ENCODE data around the gene CDC42BPA.
"Not testable (repeated sequence)": the region's sequence is repeated elsewhere in the genome, so short reads cannot be mapped to it uniquely, and the experiment has no call there.

Gene CDC42BPA

DNA sequence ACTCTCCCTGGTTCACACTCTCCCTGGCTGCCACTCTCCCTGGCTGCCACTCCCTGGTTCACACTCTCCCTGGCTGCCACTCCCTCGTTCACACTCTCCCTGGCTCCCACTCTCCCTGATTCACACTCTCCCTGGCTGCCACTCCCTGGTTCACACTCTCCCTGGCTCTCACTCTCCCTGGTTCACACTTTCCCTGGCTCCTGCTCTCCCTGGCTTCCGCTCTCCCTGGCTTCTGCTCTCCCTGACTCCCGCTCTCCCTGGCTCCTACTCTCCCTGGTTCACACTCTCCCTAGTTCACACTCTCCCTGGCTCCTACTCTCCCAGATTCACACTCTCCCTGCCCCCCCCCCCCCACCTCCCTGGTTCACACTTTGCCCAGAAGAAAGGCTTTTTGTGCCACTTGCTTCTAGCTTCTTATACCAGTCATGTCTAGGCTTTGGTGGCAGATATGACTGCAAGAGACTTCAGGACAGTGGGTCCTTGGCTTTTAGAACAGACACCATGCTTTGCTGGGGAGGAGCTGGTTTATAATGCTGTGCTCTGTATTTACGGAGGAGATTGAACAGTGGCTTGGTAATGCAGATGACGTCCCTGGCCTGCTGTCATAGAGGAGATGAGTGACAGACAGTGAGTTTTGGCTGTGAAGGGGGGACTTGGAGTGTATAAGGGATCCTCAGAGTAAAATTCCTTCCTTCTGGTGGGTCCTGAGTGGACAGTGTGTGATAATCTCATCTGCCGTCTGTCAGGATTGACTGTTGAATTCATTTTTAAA is 361.2 kb downstream of the CDC42BPA start:
- DNase-seq: no peak

DNA sequence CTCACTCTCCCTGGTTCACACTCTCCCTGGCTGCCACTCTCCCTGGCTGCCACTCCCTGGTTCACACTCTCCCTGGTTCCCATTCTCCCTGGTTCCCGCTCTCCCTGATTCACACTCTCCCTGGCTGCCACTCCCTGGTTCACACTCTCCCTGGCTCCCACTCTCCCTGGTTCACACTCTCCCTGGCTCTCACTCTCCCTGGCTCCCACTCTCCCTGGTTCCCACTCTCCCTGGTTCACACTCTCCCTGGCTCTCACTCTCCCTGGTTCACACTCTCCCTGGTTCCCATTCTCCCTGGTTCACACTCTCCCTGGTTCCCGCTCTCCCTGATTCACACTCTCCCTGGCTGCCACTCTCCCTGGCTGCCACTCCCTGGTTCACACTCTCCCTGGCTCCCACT is 362.4 kb downstream of the CDC42BPA start:
- not testable (repeated sequence) for DNase-seq

DNA sequence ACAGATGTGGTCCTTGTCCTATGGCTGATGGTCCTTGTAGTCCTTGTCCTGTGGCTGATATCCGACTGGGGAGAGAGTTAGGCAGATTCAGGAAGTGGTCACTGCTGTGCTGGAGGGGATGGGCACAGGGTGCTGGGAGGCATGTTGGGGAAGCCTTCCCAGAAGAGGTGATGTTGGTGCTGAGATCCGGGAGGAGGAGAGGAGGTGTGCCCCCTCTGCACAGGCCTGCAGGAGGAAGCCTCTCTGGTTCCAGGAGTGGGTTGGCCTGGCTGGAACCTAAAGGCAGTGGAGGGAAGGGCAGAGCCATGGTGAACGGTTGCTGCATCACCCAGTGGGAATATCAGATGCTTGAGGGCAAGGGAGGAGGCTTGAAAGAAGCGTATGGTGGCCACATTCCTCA is 363.5 kb downstream of the CDC42BPA start:
- no peak for DNase-seq

DNA sequence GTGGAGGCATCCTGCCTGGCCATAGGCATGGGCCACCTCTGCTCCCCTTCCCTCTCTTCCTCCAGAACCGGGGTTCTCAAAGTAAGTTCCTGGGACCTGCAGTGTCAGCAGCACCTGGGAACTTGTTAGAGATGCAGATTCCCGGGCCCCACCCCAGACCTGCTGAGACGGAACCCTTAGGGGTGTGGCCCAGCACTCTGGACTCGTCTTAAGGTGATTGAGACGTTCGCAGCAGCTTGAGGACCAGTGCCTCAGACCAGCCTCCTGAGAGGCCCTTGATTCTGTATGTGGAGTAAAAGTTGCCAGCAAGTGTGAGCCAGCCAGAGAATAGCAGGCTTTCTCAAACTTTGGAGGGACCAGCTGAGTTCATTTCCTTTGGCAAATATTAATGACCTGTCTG is 364.0 kb downstream of the CDC42BPA start:
- no peak for DNase-seq

DNA sequence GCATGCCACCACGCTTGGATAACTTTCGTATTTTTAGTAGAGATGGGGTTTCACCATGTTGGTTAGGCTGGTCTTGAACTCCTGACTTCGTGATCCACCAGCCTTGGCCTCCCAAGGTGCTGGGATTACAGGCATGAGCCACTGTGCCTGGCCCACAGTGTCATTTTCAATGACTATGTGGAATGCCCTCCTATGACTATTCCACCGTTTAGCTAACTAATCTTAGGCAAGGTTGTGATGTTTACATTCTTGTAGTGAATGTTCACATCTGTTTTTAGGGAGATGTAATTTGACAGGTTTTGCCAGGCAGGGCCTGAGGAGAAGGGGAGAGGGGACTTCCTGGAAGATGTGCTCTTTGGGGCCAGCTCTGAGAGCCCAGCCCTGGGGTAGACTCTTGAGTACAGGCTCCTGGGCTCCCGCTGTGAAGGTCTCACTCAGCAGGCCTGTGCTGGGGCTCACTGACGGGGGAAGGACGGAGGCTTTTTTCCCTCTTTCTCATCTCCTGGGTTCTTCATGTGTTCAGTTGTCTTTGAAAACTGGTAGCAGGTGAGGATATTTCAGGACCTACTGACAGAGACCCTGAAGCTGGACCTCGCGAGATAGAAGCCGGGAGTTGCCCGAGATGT is 365.0 kb downstream of the CDC42BPA start:
- DNase-seq: no peak

DNA sequence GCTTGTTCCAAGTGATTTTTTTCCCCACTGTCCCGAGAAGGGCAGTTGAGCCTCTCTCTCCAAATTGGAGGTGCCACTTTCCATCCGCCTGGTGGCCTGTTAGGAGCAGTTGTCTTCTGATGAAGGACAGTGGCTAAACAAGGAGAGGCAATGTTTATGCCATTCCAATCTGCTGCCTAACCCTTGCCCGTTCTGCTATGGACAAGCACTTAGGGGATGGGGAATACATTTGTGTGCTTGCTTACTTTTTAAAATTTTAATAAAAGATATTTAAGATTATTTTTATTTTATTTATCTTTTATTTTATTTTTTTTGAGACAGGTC is 366.2 kb downstream of the CDC42BPA start:
- DNase-seq: no peak

- no peak for DNase-seq
Measured at GRCh38 chr1:226951286-226952117, 366.8 kb downstream of the CDC42BPA start.

GRCh38 chr1:226950871-226951270 is 367.4 kb downstream of the CDC42BPA start:
- no peak for DNase-seq

DNA sequence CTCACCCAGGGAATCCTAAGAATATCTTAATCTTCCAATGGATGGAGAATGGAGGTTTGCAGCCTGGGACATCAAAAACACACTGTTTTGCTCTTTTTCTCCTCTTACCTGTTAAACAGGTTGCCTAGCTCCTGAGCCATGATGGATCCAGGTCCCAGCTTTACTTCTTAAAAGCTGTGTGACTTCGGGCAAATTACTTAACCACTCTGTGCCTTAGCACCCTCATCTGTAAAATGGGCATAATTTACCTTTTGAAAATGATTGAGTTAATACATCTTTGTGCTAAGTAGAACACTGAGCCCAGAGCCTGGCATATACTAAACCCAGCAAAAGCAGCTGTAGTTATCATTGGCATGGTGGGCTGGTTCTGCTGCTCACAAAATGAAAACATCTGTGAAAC is 368.0 kb downstream of the CDC42BPA start:
- DNase-seq: no peak

GRCh38 chr1:226949401-226949800 is 368.9 kb downstream of the CDC42BPA start:
- DNase-seq: no peak

- no peak for DNase-seq
Measured at GRCh38 chr1:226948996-226949395, 369.3 kb downstream of the CDC42BPA start.

DNA sequence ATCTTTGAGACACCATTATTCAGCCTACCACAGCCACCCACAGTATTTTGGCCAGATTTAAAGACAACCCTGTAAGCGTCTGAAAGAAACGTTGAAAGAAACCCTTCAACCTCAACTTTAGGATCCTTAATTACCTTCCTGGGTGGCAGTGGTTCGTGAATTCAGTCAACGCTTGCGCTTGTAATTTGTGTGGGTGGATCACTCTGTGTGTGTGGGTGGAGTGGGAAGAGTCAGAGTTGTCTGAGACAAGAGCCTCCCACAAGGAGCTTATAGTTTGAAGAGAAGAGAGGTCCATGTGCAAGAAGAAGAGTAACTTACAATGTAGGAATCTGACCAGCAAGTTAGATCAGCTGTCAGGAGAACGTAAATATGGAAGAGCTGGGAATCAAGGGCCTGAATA is 369.8 kb downstream of the CDC42BPA start:
- no peak for DNase-seq

DNA sequence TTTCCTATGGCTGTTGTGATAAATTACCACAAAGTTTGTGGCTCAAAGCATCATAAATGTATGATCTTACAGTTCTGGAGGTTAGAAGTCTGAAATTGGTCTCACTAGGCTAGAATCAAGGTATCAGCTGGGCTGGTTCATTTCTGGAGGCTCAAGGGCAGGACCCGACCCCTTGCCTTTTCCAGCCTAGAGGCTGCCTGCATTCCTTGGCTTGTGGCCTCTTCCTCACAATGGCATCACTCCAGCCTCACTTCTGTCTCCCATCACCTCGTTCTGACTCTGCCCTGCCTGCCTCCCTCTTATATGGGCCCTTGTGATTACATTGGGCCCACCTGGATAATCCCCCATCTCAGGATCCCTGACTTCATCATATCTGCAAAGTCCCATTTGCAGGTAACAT is 370.2 kb downstream of the CDC42BPA start:
- no peak for DNase-seq

GRCh38 chr1:226946841-226947240 is 371.5 kb downstream of the CDC42BPA start:
- no peak for DNase-seq

DNA sequence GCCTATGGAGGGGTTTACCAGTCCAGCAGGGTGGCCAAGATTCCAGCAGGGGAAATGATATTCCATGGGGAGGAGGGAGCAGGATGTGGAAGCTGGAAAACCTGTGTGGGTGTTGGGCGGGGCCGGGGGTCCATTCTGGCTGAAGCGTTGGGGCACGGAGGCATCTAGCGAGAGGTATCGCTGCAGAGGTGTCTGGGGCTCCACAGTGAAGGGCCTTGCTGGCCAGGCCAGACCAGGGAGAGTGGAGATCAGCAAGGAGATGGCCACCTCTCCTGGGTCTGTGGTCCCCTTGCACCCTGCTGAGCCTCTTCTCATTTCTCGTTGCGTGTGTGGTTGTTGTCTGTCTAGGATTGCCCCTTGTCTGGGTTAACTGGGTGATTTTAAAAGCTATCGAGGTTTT is 372.0 kb downstream of the CDC42BPA start:
- no peak for DNase-seq

DNA sequence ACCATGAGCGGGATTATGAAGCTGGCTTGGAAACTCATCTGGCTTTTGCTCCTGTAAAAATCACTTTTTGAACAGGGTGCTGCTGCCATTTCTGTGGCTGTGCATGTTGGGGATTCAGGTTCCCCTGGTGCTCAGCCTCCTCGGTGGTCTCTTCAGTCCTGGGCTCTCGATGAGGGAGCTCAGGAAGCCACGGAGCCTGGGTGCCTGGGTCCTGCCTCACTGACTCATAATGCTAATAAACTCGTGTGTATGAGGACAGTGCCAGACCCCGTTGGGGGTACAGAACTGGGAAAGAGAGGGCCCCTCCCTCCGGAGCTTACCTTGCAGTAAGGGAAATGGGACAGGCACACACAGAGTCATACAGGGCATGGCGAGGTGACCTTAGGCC is 372.4 kb downstream of the CDC42BPA start:
- no peak for DNase-seq

- no peak for DNase-seq
Measured at GRCh38 chr1:226945106-226945857, 373.0 kb downstream of the CDC42BPA start.

DNA sequence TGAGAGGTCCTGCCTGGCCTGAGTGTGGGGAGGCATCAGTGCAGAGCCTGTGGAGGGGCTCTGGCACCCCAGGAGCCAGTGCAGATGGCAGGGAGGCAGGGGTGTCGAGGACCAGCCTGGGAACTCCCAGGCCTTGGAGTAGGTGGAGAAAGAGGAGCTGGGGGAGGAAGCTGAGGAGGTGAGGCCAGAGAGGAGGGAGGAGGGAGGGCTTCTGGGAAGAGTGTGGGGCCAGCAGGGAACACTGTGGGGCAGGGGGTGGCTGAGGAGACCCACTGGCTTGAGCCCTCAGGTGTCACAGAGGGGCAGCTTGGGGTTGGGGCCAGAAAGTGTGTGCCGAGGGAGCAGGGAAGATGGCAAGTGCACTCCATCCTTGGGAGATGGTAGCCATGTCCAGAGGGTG is 374.4 kb downstream of the CDC42BPA start:
- no peak for DNase-seq

- DNase-seq: no peak
Measured at GRCh38 chr1:226943156-226943555, 375.1 kb downstream of the CDC42BPA start.

- no peak for DNase-seq
Measured at GRCh38 chr1:226942392-226942791, 375.9 kb downstream of the CDC42BPA start.

- no peak for DNase-seq
Measured at GRCh38 chr1:226940806-226941067, 377.6 kb downstream of the CDC42BPA start.

DNA sequence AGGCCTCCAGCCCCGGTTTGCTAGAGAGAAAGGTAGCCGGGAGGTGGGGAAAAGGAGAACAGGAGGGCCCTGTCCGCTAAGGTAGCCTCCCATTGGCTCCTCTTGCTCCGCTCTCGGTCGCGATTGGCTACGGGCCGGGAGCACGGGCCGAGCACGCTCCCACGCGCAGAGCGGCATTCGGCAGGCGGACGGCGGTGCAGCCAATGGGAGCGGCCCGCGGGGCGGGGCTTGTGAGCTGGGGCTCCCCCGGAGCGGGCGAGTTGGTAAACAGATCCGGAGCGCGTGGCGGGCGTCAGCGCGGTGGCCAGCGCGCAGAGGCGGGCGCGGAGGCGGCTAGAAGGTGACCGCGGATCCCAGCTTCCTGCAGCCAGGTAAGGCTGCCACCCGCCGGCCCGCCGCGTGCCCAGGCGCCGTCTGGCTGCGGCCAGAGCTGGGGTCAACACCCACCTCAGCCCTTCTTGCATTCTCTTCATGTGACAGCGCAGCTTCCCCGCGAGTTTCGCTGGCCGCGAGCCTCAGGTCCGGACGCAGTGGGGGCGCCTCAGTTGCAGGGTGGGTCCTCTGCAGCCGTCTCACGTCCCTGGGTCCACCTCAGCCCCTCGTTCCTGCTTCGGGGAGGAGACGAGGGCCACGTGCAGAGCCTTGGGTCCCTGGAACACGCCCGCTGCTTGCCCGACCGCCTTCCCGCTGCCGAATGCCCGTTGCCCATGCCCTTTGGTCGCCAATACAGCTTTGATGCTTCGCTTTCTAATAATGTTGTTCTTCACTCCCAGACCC is 378.1 kb downstream of the CDC42BPA start, which contains the start of gene COQ8A:
Gene COQ8A (plus strand): TSS at position 266 of the 777 bp plus-strand sequence. CDS start 21,092 bp downstream, outside the sequence.
- DNase-seq: peak; percentile 99

All from stimulated activated CD4-positive, alpha-beta T cell treated with anti-CD3 and anti-CD28 coated beads, Interleukin-4, amount 100 ng/mL, for 24 hours (primary cell).